Stimulated activated effector memory CD8-positive, alpha-beta T cell treated with anti-CD3 and anti-CD28 coated beads, Interleukin-12 subunit alpha, Interleukin-12 subunit beta, amount 100 ng/mL, for 72 hours (primary cell): ENCODE results near the gene TMEM267.
"Not testable (repeated sequence)": the region's sequence is repeated elsewhere in the genome, so short reads cannot be mapped to it uniquely, and the experiment has no call there.

ENCODE experiments used
- ATAC-seq: fragments of 150-1000 bp; cut with Tn5 transposase; 2 replicates; pipeline ENCODE4 v1.10.0; 2021
- DNase-seq, 2 donors: peaks; one replicate each; pipeline ENCODE4 v3.0.0; 2021 to 2022; ENCODE audit warnings: low spot score in 2 of 2
- H3K27ac Mint-ChIP-seq: one replicate; pipeline ENCODE4 v1.8.0; 2022; ENCODE audit warnings: mild to moderate bottlenecking, mixed read lengths
- H3K36me3 Mint-ChIP-seq: one replicate; pipeline ENCODE4 v1.8.0; 2022; ENCODE audit warnings: mild to moderate bottlenecking, mixed read lengths
- H3K4me1 Mint-ChIP-seq: one replicate; pipeline ENCODE4 v1.8.0; 2022; ENCODE audit warnings: mixed read lengths
- H3K4me3 Mint-ChIP-seq: one replicate; pipeline ENCODE4 v1.8.0; 2022; ENCODE audit warnings: mild to moderate bottlenecking, mixed read lengths
- H3K9me3 Mint-ChIP-seq: one replicate; pipeline ENCODE4 v1.8.0; 2022; ENCODE audit warnings: mixed read lengths

Gene TMEM267, protein sequence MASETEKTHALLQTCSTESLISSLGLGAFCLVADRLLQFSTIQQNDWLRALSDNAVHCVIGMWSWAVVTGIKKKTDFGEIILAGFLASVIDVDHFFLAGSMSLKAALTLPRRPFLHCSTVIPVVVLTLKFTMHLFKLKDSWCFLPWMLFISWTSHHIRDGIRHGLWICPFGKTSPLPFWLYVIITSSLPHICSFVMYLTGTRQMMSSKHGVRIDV

DNA sequence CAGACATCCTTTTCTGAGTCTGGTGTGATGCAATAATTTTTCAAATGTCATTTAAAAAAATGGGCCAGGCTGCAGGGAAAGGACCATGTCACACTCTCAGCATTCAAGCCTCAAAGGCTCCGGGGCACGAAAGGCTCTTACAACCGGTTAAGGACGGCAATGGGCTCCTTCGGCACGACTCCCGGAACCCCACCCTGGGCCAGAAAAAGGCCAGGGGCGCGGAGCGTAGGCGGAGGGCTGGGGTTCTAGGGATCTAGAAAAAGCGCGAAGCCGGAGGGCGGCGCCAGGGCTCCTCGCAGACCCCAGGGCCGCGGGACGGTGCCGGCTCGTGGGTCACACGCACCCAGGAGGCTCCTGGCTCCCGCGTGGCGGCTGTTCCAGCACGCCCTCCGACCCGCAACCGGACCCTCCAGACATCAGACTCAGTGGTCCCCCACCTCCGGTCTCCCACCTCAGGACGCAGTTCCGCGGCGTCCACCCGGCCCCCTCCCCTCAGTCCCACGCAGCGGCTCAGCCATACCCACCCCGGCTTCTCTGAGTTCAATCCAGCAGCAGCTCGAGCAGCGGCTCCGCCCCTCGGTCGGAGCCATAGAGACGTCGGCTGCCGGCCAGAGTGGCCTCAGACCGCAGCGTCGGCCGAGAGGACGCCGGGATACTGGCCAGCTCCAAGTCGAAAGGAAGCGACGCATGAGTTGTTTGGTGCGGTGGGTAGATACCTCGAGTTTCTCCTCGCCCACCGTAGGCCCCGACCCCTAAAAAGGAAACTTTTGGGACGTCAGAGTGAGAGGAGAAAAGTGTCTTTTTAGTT is at the start of gene TMEM267:
Gene TMEM267 (minus strand): TSS at position 568 of the 808 bp plus-strand sequence. CDS start 29,896 bp downstream, outside the sequence.
- Mint-ChIP-seq H3K27ac (peak within 1 kb of the TSS; percentile 99), H3K4me3 (peak within 1 kb of the TSS; percentile 95), H3K9me3 (no peaks in the 10 kb centered on the region), H3K4me1 (peaks cover 21% of the 10 kb centered on the region), H3K36me3 (peaks cover 21% of the 10 kb centered on the region)
- ATAC-seq (peak; percentile 91), DNase-seq (peak; percentile 55 to 92)

DNA sequence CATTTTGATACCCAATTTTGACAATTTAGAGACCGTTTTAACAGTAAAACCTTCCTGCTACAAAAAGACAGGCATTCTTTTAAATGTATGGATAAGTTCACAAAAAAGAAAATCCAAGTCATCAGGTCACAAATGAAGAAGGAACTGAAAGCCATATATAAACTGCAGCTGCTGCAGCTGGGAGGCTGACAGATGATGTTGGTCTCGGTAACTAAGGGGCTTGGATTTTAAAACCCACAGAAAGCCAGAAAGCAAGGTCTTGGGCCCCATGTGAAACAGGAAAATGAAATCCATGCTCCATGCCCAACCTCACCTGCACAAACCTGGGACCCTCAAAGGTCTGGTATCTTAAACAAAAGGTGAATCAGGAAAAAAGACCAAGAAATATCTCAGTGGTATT is 47.0 kb upstream of the TMEM267 start:
- no peak for ATAC-seq
- Mint-ChIP-seq H3K36me3 (peaks cover 94% of the 10 kb centered on the region), H3K27ac (no peak overlapping the region), H3K4me3 (no peak overlapping the region), H3K4me1 (no peaks in the 10 kb centered on the region), H3K9me3 (no peaks in the 10 kb centered on the region)
- no peak for DNase-seq

DNA sequence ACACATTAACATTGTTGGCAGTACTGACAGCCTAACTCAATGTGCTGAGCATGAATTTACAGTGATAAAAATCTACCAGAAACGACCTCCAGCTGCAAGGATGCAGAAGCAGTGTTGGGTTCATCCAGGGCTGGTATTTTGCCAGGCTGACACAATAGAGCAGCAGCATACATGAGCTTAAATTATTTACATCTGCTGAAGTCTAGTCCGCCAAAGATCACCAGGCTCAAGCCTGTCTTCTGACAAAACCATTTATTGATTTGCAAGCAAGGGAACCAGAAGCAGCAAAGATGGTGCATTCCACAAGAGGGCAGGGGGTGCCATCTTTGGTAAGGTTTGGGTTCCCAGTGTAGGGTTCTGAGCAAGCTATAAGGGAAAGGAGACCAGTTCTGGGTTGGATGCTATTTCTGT is 40.0 kb upstream of the TMEM267 start:
- H3K4me3 Mint-ChIP-seq, result no peak overlapping the region
- peaks cover 40% of the 10 kb centered on the region for H3K36me3 Mint-ChIP-seq
- no peaks in the 10 kb centered on the region for H3K4me1 Mint-ChIP-seq
- DNase-seq (no peak), ATAC-seq (no peak)
- peak overlapping the region; percentile 5 for H3K27ac Mint-ChIP-seq
- H3K9me3 Mint-ChIP-seq, result no peaks in the 10 kb centered on the region

DNA sequence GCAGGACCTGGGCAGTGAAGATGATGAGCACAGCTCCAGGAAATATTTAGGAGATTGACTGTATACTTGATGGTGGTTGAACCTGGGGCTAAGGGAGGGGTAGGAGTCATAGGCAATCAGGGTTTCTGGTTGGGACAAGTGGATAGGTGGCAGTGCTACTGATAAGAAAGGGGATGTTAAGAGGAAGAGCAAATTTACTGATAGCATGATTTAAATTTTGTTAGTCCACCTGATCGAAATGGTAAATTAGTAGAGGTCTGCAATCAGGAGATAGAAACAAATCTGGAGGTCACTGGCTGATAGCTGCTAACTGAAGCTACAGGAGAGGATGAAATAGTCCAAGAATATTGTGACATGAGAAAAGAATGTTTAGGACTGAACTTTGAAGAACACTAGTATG is 37.0 kb upstream of the TMEM267 start:
- no peak for ATAC-seq
- Mint-ChIP-seq H3K4me3 (no peak overlapping the region), H3K9me3 (no peaks in the 10 kb centered on the region), H3K36me3 (peaks cover 21% of the 10 kb centered on the region), H3K4me1 (peaks cover 7% of the 10 kb centered on the region), H3K27ac (no peak overlapping the region)
- DNase-seq, result no peak

DNA sequence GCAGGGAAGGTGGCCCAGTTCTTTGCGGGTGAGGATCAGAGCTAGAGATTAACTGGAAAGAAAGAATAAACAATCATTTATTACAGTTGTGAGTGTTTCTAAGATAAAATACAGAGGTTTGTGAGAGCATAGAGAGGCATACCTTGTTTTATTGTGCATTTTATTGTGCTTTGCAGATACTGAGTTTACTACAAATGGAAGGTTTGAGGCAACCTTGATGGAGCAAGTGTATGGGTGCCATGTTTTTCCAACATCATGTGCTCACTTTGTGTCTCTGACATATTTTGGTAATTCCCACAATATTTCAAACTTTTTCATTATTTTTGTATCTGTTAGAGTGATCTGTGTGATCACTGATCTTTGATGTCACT is 32.0 kb upstream of the TMEM267 start:
- ATAC-seq (no peak), DNase-seq (no peak)
- Mint-ChIP-seq H3K9me3 (no peaks in the 10 kb centered on the region), H3K4me3 (peak overlapping the region; percentile 84), H3K4me1 (peaks cover 34% of the 10 kb centered on the region), H3K27ac (peak overlapping the region; percentile 94), H3K36me3 (peaks cover 22% of the 10 kb centered on the region)

DNA sequence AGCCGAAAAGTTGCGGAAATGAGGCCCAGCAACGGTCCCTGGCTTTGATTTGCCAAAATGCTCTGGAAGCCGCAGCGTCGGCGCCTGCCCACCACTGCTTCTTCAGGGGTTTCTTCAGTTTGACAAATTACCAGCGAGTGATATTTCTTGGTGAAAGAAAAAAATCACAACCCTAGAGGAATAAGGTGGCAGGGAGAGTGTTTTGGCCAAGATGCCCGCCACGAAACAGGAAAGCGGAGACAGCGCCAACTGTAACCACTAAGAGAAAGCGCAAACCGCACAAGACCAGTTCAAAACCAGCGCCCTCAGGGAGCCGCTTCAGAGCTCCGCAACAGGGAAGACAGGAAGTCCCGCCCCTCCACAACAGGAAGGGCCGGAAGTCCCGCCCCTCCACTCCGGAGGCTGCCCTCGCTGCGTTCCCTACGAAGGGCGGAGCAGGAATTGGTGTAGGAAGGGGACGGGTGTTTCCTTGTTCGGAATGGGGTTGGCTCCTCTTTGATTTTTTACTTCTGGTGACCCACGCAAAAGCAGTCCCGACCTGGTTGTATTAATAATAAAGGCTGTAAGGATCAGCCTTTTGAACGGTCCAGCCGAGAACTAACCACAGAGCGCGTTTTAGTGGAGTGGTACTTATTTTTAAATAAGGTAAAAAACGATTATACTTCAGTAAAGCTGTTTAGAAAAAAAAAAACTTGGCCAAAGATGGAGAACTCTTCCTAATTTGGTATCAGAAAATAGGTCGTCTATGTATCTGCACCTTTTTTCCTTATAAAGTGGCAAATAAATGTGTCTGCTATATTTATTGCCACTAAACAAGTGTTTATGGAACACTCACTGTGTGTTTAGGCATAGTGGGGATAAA is 31.4 kb upstream of the TMEM267 start, which contains the start of gene C5orf34:
Gene C5orf34 (minus strand): TSS at position 333 of the 862 bp plus-strand sequence. CDS start 5,809 bp downstream, outside the sequence.
- ATAC-seq, result peak; percentile 96
- peak within 1 kb of the TSS; percentile 94 for H3K27ac Mint-ChIP-seq
- H3K4me1 Mint-ChIP-seq, result peaks cover 34% of the 10 kb centered on the region
- no peaks in the 10 kb centered on the region for H3K9me3 Mint-ChIP-seq
- peak within 1 kb of the TSS; percentile 84 for H3K4me3 Mint-ChIP-seq
- peaks cover 22% of the 10 kb centered on the region for H3K36me3 Mint-ChIP-seq
- peak; percentile 90 to 98 for DNase-seq

DNA sequence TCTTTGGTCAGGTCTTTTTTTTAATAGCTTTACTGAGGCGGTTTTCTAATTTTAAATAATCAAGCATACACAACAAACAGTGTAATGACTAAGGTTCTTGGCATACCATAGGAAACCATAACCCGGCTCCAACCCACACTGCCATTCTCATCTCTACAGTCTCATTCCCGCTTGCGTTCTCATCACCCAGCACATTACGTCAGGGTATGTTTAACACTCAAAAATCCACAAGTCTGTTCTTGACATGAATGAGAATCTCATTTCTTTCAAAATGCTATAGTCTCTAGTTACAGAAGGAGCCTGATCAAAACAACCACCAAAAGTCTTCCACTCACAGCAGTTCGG is 30.8 kb upstream of the TMEM267 start:
- H3K9me3 Mint-ChIP-seq, result no peaks in the 10 kb centered on the region
- DNase-seq, result no peak
- peaks cover 34% of the 10 kb centered on the region for H3K4me1 Mint-ChIP-seq
- peak; percentile 92 for ATAC-seq
- peak overlapping the region; percentile 94 for H3K27ac Mint-ChIP-seq
- peaks cover 22% of the 10 kb centered on the region for H3K36me3 Mint-ChIP-seq
- H3K4me3 Mint-ChIP-seq, result peak overlapping the region; percentile 84

DNA sequence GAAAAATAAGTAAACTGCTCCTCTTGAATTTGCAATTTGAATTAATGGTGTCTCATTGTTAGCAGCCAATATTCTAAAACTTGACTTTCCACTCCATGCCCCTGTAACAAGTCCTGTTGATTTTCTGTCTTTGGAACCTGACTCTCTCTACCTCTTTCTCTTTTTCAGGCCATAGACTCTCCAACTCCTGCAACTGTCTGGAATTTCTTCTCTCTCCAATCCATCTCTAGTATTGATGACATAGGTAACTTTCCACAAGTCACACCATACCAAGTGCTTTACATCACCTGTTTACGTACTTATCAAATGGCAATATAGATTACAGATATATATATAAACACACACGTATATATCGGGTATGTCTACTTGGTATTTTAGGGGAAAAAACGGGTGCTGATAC is 30.4 kb upstream of the TMEM267 start:
- ATAC-seq (no peak), DNase-seq (no peak)
- H3K4me1 Mint-ChIP-seq, result peaks cover 34% of the 10 kb centered on the region
- peak overlapping the region; percentile 94 for H3K27ac Mint-ChIP-seq
- peaks cover 22% of the 10 kb centered on the region for H3K36me3 Mint-ChIP-seq
- no peaks in the 10 kb centered on the region for H3K9me3 Mint-ChIP-seq
- peak overlapping the region; percentile 84 for H3K4me3 Mint-ChIP-seq

DNA sequence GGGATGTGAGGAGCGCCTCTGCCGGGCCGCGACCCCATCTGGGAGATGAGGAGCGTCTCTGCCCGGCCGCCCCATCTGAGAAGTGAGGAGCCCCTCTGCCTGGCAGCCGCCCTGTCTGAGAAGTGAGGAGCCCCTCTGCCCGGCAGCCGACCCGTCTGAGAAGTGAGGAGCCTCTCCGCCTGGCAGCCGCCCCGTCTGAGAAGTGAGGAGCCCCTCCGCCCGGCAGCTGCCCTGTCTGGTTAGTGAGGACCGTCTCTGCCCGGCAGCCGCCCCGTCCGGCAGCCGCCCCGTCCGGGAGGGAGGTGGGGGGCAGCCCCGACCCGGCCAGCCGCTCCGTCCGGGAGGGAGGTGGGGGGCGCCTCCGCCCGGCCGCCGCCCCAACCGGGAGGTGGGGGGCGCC is 27.4 kb upstream of the TMEM267 start:
- H3K27ac Mint-ChIP-seq, H3K4me3 Mint-ChIP-seq, DNase-seq, H3K9me3 Mint-ChIP-seq, ATAC-seq: not testable (repeated sequence)
- peaks cover 34% of the 10 kb centered on the region for H3K36me3 Mint-ChIP-seq
- peaks cover 28% of the 10 kb centered on the region for H3K4me1 Mint-ChIP-seq

DNA sequence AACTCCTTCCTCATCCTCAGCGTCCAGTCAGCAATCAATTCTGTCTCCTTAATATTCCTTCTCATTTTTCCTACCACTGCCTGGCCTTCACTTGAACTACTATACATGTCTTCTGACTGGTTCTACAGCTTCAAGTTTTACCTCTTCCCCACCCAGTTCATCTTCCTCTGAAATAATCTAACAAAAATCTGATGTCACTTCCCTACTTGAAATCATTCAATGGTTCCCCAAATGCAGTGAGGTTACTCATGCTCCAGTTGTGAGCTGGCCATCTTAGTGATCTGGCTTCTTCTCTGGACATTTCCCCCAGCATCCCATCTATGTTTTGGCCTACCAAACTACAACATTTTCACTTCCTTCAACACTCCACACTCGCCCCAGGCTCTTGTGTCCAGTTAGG is 14.9 kb upstream of the TMEM267 start:
- no peak overlapping the region for H3K27ac Mint-ChIP-seq
- no peak for DNase-seq

DNA sequence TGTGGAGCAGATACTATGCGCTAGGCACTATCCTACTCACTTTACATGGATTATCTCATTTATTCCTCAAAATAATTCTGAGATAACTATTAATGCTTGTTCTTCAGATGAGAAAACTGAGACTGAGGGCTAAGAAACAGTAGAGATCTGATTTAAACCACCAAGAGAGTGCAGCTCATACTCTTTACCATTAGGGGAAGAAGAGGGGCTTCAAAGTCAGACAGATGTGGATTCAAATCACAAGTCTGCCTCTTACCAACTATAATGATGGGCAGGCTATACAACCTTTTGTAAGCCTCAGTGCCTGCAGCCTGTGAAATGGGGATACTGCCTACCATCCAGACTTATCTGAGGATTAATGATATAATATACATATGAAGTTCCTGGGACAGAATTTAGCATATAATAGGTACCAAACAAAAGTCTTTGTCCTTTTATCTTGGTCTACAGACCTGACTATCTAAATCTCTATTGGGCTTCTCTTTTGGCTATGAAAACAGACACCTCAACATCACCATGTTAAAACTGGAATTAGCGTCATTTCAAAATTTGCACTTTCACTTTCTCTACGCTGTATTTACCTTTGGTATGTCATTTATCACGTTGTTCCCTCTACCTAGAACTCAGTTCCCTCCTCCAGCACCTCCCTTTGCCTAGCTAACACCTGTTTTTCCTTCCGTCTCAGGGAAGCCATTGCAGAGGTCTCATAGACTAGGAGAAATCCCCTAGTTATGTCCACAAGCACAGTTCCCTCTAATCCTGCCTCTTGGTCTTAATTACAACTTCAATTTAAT is 13.8 kb upstream of the TMEM267 start:
- Mint-ChIP-seq H3K36me3 (no peaks in the 10 kb centered on the region), H3K27ac (no peak overlapping the region), H3K9me3 (no peaks in the 10 kb centered on the region), H3K4me3 (no peak overlapping the region), H3K4me1 (peaks cover 5% of the 10 kb centered on the region)
- DNase-seq (no peak), ATAC-seq (no peak)

More for the DNA sequence above, 14.9 kb upstream of the TMEM267 start:
- ATAC-seq, result no peak
- Mint-ChIP-seq H3K4me1 (peaks cover 5% of the 10 kb centered on the region), H3K4me3 (no peak overlapping the region), H3K9me3 (no peaks in the 10 kb centered on the region), H3K36me3 (no peaks in the 10 kb centered on the region)

DNA sequence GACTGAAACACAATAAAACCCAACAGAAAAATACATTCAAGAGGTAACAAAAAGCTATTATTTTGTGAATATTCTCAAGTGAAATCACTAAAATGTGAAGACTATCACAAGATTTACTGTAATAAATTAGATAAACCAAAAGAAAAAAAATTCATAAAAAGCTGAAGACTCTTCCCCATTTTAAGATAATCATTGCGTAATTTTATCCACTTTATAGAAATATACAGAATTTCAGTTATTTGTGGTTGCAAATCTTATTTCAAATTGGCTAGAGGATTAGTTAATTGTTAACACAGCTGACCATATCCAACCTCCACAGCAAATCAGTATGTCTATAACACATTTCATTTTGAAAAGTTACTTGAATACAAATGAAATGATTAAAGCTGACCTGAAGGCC is 7.7 kb upstream of the TMEM267 start:
- Mint-ChIP-seq H3K36me3 (peaks cover 22% of the 10 kb centered on the region), H3K4me1 (no peaks in the 10 kb centered on the region), H3K4me3 (no peak overlapping the region), H3K9me3 (no peaks in the 10 kb centered on the region), H3K27ac (no peak overlapping the region)
- no peak for ATAC-seq
- no peak for DNase-seq

DNA sequence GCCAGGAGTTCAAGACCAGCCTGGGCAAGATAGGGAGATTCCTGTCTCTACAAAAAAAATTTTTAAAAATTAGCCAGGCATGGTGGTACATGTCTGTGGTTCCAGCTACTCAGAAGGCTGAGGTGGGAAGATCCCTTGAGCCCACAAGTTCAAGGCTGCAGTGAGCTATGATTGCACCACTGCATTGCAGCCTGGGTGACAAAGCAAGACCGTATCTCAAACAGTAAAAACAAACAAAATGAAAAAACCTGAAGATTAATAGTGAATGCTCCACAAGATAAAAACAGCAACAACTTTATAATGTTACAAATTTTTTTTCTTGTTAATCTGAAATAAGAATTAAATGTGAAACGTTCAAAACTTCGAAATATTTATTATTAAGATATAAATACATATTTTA is 2.7 kb upstream of the TMEM267 start:
- H3K9me3 Mint-ChIP-seq, result no peaks in the 10 kb centered on the region
- no peak overlapping the region for H3K4me3 Mint-ChIP-seq
- H3K27ac Mint-ChIP-seq, result peak overlapping the region; percentile 99
- DNase-seq, result no peak
- peaks cover 21% of the 10 kb centered on the region for H3K4me1 Mint-ChIP-seq
- peaks cover 38% of the 10 kb centered on the region for H3K36me3 Mint-ChIP-seq
- ATAC-seq, result no peak

DNA sequence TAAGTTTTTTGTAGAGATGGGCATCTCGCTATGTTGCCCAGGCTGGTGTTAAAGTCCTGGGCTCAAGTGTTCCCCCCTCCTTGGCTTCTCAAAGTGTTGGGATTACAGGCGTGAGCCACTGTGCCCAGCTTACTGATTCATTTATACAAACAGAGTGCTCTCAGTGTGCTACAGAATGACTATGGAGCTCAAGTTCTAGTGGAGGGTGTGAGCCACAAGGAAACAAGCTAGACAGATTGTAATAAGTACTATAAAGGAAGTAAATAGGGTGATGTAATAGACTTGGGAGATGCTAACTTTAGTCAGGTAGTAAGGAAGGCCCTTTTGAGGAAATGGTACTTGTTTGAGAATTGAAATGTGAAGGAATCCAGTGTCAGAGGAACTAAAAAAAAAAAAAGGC is 1.7 kb upstream of the TMEM267 start:
- DNase-seq (no peak), ATAC-seq (peak; percentile 8)
- Mint-ChIP-seq H3K4me3 (peak overlapping the region; percentile 95), H3K27ac (peak overlapping the region; percentile 99), H3K9me3 (no peaks in the 10 kb centered on the region), H3K4me1 (peaks cover 21% of the 10 kb centered on the region), H3K36me3 (peaks cover 31% of the 10 kb centered on the region)
